Testis (tissue), 3 donors: ENCODE measurements around the gene ZAR1. TPM values are rescaled to one million over a fixed set of nuclear protein-coding genes. Genes with fewer than 3 reads are reported as not detected.

Source experiments
- DNase-seq: peaks from one replicate; pipeline ENCODE4 v3.0.0-alpha.2; 2019
- H3K27ac ChIP-seq, 2 donors: fragments of 200-600 bp; sonication (generic); one replicate each; pipeline ENCODE4 v1.5.1; 2019
- H3K27me3 ChIP-seq: fragments of 200-600 bp; sonication (generic); one replicate; pipeline ENCODE4 v1.5.1; 2019
- H3K36me3 ChIP-seq: fragments of 200-600 bp; sonication (generic); one replicate; pipeline ENCODE4 v1.5.1; 2017; ENCODE audit warnings: low read depth; ENCODE audit errors: missing control alignments
- H3K4me1 ChIP-seq: fragments of 200-600 bp; sonication (generic); one replicate; pipeline ENCODE4 v1.5.1; 2019
- H3K4me3 ChIP-seq, 2 donors: fragments of 200-600 bp; sonication (generic); one replicate each; pipeline ENCODE4 v1.5.1; 2017 to 2019
- H3K9me3 ChIP-seq: fragments of 200-600 bp; sonication (generic); one replicate; pipeline ENCODE4 v1.5.1; 2017
- CTCF ChIP-seq, 3 experiments: fragments of 450-650 bp in 2 of 3; fragments of 200-600 bp in 1 of 3; sonication (generic) in 1 of 3; IDR thresholded peaks; one replicate each; pipeline ENCODE4 v1.5.1; 2016 to 2019; ENCODE audit warnings: antibody characterized with exemption in 3 of 3, mild to moderate bottlenecking in 2 of 3, moderate library complexity in 1 of 3
- POLR2A ChIP-seq: fragments of 450-650 bp; IDR thresholded peaks from one replicate; pipeline ENCODE4 v1.6.1; 2017; ENCODE audit warnings: antibody characterized with exemption, mild to moderate bottlenecking, moderate library complexity
- WGBS, 2 donors: methylation state at CpG; one replicate each; pipeline ENCODE4 v1.1.5; 2018; 5-methylcytosine and 5-hydroxymethylcytosine counted together
- intact Hi-C: fragments of 100-400 bp; cut with DNase I; formaldehyde crosslinking; loops from one replicate; pipeline ENCODE4 v1.15.1; 2023; ENCODE audit warnings: low total_unique reads
- polyA plus RNA-seq: library from polyadenylated mRNA; stranded (reverse); fragments of 350-450 nt; fragmentation: Illumina TruSeq; extraction: RNeasy Lipid Tissue Mini Kit (QIAGEN cat#74804); gene quantifications from one replicate; pipeline ENCODE4 v1.2.3, GENCODE V29; 2014; ENCODE audit warnings: low read depth, low replicate concordance; ENCODE audit not compliant: insufficient read depth
- total RNA-seq, 2 donors: library from RNA; depleted of rRNA; stranded (reverse); fragments of >200 nt; gene quantifications; one replicate each; pipeline ENCODE4 v1.2.3, GENCODE V29; 2016

ZAR1 gene
- total and polyA plus RNA-seq, 3 donors from 2014 or later = 1.5 to 2.8 (median 2.7) TPM

DNA sequence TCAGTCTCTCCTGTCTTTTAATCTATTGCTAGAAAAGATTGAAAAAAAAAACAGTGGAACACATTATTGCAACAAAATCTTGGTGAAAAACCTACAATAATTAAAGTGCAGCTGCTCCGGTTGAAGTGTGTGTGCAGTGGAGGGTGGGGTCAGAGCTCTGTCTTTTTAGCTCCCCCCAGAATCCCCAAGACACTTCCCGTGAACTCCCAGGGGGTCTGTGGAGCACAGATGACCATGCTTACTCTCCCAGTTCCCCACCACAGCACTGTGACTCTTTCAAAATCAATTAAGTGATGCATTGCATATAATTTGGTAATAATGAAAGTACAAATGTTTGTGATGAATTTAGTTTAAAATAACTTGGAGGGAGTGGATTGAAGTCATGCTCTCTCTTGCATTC, 22.6 kb upstream of the ZAR1 start:
- no peaks in the 10 kb centered on the region for H3K36me3 ChIP-seq
- no peak for DNase-seq
- no peaks in the 10 kb centered on the region for H3K4me1 ChIP-seq
- no peaks in the 10 kb centered on the region for H3K9me3 ChIP-seq
- H3K4me3 ChIP-seq = no peak overlapping the region
- 76 to 77% methylated on average over 2 of the region's 2 CpGs for WGBS, 2 donors
- no peaks in the 10 kb centered on the region for H3K27me3 ChIP-seq
- no peak overlapping the region for H3K27ac ChIP-seq
- no peak for TF ChIP-seq POLR2A
- no peak for TF ChIP-seq CTCF (IDR thresholded peaks at IDR 0.05)
- intact Hi-C loops = no loop called here

- intact Hi-C loops = no loop called here
- Histone ChIP-seq H3K4me1 (no peaks in the 10 kb centered on the region), H3K9me3 (no peaks in the 10 kb centered on the region), H3K27me3 (no peaks in the 10 kb centered on the region), H3K27ac (no peak overlapping the region), H3K36me3 (no peaks in the 10 kb centered on the region), H3K4me3 (no peak overlapping the region)
- TF ChIP-seq POLR2A (no peak), CTCF (IDR thresholded peaks at IDR 0.05) (no peak)
- no peak for DNase-seq
- 61 to 72% methylated on average over 5 of the region's 5 CpGs for WGBS, 2 donors
Measured at GRCh38 chr4:48467891-48468290, 22.2 kb upstream of the ZAR1 start.

DNA sequence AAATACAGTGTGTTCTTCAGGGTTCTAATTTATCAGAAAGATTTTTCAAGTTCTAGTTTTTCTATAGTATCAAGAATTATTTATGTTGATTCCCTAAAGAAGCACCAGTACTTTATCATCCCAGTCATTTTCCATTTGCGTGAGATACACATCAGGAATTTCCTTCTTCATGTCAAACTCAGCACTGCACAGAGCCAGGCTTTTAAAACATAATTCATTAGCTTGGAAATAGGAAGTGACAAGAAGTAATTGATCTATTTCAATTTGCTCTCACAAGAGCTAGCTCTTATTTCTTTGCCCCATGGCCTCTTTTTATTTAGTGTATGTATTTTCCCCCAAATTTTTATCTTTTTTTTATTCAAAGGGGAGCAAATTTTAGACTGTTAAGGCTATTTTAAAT, 19.9 kb upstream of the ZAR1 start:
- Histone ChIP-seq H3K4me3 (no peak overlapping the region), H3K27ac (no peak overlapping the region), H3K4me1 (no peaks in the 10 kb centered on the region), H3K36me3 (no peaks in the 10 kb centered on the region), H3K9me3 (no peaks in the 10 kb centered on the region), H3K27me3 (no peaks in the 10 kb centered on the region)
- no peak for DNase-seq
- intact Hi-C loops = no loop called here
- WGBS, 2 donors = 63 to 82% methylated on average over 1 of the region's 1 CpG
- no peak for TF ChIP-seq CTCF (IDR thresholded peaks at IDR 0.05)
- TF ChIP-seq POLR2A = no peak

GRCh38 chr4:48470570-48470969, 19.5 kb upstream of the ZAR1 start:
- intact Hi-C loops = no loop called here
- 39 to 51% methylated on average over 2 of the region's 2 CpGs for WGBS, 2 donors
- H3K27ac ChIP-seq = no peak overlapping the region
- no peaks in the 10 kb centered on the region for H3K9me3 ChIP-seq
- TF ChIP-seq POLR2A = no peak
- TF ChIP-seq CTCF (IDR thresholded peaks at IDR 0.05) = no peak
- no peak overlapping the region for H3K4me3 ChIP-seq
- H3K36me3 ChIP-seq = no peaks in the 10 kb centered on the region
- no peak for DNase-seq
- no peaks in the 10 kb centered on the region for H3K4me1 ChIP-seq
- no peaks in the 10 kb centered on the region for H3K27me3 ChIP-seq

- intact Hi-C loops = no loop called here
- DNase-seq = no peak
- no peaks in the 10 kb centered on the region for H3K4me1 ChIP-seq
- H3K27me3 ChIP-seq = no peaks in the 10 kb centered on the region
- no peak overlapping the region for H3K4me3 ChIP-seq
- no peaks in the 10 kb centered on the region for H3K36me3 ChIP-seq
- TF ChIP-seq CTCF (IDR thresholded peaks at IDR 0.05) (no peak), POLR2A (no peak)
- 79 to 80% methylated on average over 1 of the region's 1 CpG for WGBS, 2 donors
- no peak overlapping the region for H3K27ac ChIP-seq
- H3K9me3 ChIP-seq = no peaks in the 10 kb centered on the region
Measured at GRCh38 chr4:48472794-48473193, 17.3 kb upstream of the ZAR1 start.
